Keratinocyte (primary cell): ENCODE results near the gene RASGEF1B. TPM values are rescaled to one million over a fixed set of nuclear protein-coding genes. Genes with fewer than 3 reads are reported as not detected.

ENCODE experiments used
- DNase-seq: peaks from one replicate; pipeline ENCODE4 v3.0.0-alpha.2; 2011; ENCODE audit warnings: low read depth, missing footprints, low spot score
- FAIRE-seq: peaks from 2 replicates; lab custom pipeline; 2011; peaks lifted over from hg19 to GRCh38; lab: Jason Lieb, UNC
- H2AFZ ChIP-seq: 2 replicates; pipeline ENCODE4 v1.6.0; 2012; ENCODE audit warnings: low read length, control low read depth, inconsistent platforms; ENCODE audit not compliant: control insufficient read depth
- H3K27ac ChIP-seq: 2 replicates; pipeline ENCODE4 v1.5.1; 2011; ENCODE audit warnings: low read length; ENCODE audit not compliant: control insufficient read depth, insufficient read depth
- H3K27me3 ChIP-seq: 3 replicates; pipeline ENCODE4 v1.6.0; 2011; ENCODE audit warnings: low read length; ENCODE audit not compliant: control insufficient read depth, insufficient read depth; ENCODE audit errors: extremely low read depth
- H3K36me3 ChIP-seq, 2 experiments: 2 replicates in 1 of 2; 3 replicates in 1 of 2; pipeline ENCODE4 v1.5.1; 2011; ENCODE audit warnings: low read length in 2 of 2, mild to moderate bottlenecking in 1 of 2; ENCODE audit not compliant: control insufficient read depth in 2 of 2, insufficient read depth in 2 of 2; ENCODE audit errors: extremely low read depth in 1 of 2
- H3K4me1 ChIP-seq: 3 replicates; pipeline ENCODE4 v1.5.1; 2011; ENCODE audit warnings: low read length; ENCODE audit not compliant: control insufficient read depth, insufficient read depth; ENCODE audit errors: extremely low read depth
- H3K4me2 ChIP-seq: 3 replicates; pipeline ENCODE4 v1.6.0; 2011; ENCODE audit warnings: low read depth, low read length; ENCODE audit not compliant: control insufficient read depth, insufficient read depth; ENCODE audit errors: extremely low read depth
- H3K4me3 ChIP-seq, 3 experiments: fragments of 200-600 bp in 1 of 3; sonication (generic) in 1 of 3; 2 replicates in 2 of 3; 3 replicates in 1 of 3; pipeline ENCODE4 v1.5.1; 2011 to 2016; ENCODE audit warnings: low read length in 3 of 3, mild to moderate bottlenecking in 3 of 3, control low read depth in 2 of 3, inconsistent platforms in 1 of 3, low read depth in 1 of 3, mixed read lengths in 1 of 3, mixed run types in 1 of 3, moderate library complexity in 1 of 3; ENCODE audit not compliant: control insufficient read depth in 2 of 3, insufficient read depth in 2 of 3; ENCODE audit errors: extremely low read depth in 1 of 3
- H3K79me2 ChIP-seq: 2 replicates; pipeline ENCODE4 v1.6.0; 2012; ENCODE audit warnings: low read length; ENCODE audit not compliant: control insufficient read depth, insufficient read depth
- H3K9ac ChIP-seq: 3 replicates; pipeline ENCODE4 v1.6.0; 2011; ENCODE audit warnings: low read length; ENCODE audit not compliant: control insufficient read depth, insufficient read depth; ENCODE audit errors: extremely low read depth
- H3K9me1 ChIP-seq: 3 replicates; pipeline ENCODE4 v1.6.0; 2011; ENCODE audit warnings: low read length; ENCODE audit not compliant: control insufficient read depth, insufficient read depth; ENCODE audit errors: extremely low read depth
- H3K9me3 ChIP-seq: 2 replicates; pipeline ENCODE4 v1.5.1; 2012; ENCODE audit warnings: low read depth, low read length; ENCODE audit not compliant: control insufficient read depth
- H4K20me1 ChIP-seq: 3 replicates; pipeline ENCODE4 v1.6.0; 2011; ENCODE audit warnings: low read length; ENCODE audit not compliant: control insufficient read depth, insufficient read depth; ENCODE audit errors: extremely low read depth
- CTCF ChIP-seq, 3 experiments: IDR thresholded peaks in 1 of 3; conservative IDR thresholded peaks in 1 of 3; optimal IDR thresholded peaks in 1 of 3; 2 replicates in 2 of 3; 3 replicates in 1 of 3; pipeline versions ENCODE3 to v1.5.1; 2011; ENCODE audit warnings: low read length in 3 of 3, mild to moderate bottlenecking in 3 of 3, moderate library complexity in 2 of 3, control low read depth in 1 of 3, inconsistent platforms in 1 of 3; ENCODE audit not compliant: insufficient read depth in 2 of 3; ENCODE audit errors: extremely low read depth in 1 of 3
- EZH2 ChIP-seq: IDR thresholded peaks from one replicate; pipeline ENCODE4 v1.6.1; 2012; ENCODE audit warnings: inconsistent platforms, mild to moderate bottlenecking, low read length, moderate library complexity
- dilution Hi-C: fragments of 300-500 bp; cut with MboI; formaldehyde crosslinking; loops from one replicate; pipeline ENCODE4 v1.7.0; 2020; ENCODE audit warnings: low sequenced_read_pairs; ENCODE audit not compliant: extremely low pct_ligation_motif_present
- polyA plus RNA-seq, 5 experiments: library from polyadenylated mRNA; depleted of rRNA in 3 of 5; stranded (reverse) in 3 of 5; stranded (forward) in 1 of 5; unstranded in 1 of 5; fragments of >200 nt; gene quantifications; 1 replicate in 1 of 5; 2 replicates in 3 of 5; 3 replicates in 1 of 5; pipeline versions ENCODE4 v1.2.1 to v1.2.3, GENCODE V29; 2011 to 2012; ENCODE audit warnings: missing spikeins in 2 of 5, low read depth in 1 of 5, low replicate concordance in 1 of 5

RASGEF1B gene
- polyA plus RNA-seq, 1 donor (not counting 4 experiments of a cell fraction or from before 2014, with no cell fraction given): 0.68 TPM

- no peaks in the 10 kb centered on the region for H3K27me3 ChIP-seq
- no peaks in the 10 kb centered on the region for H4K20me1 ChIP-seq
- H3K9me3 ChIP-seq: no peaks in the 10 kb centered on the region
- H3K4me1 ChIP-seq: peaks cover 4% of the 10 kb centered on the region
- H3K27ac ChIP-seq: no peak overlapping the region
- DNase-seq: no peak
- H3K36me3 ChIP-seq: no peaks in the 10 kb centered on the region
- H3K79me2 ChIP-seq: no peaks in the 10 kb centered on the region
- no peak overlapping the region for H3K9ac ChIP-seq
- TF ChIP-seq CTCF (optimal IDR thresholded peaks at IDR 0.05 in 1 of 3, IDR thresholded peaks at IDR 0.05 in 1 of 3, conservative IDR thresholded peaks at IDR 0.05 in 1 of 3; ENCODE audit: extremely low read depth in 1 of 3, insufficient read depth in 2 of 3, low read length in 3 of 3) (no peak), EZH2 (no peak)
- no peak overlapping the region for H2AFZ ChIP-seq
- dilution Hi-C loops: no loop called here
- H3K4me2 ChIP-seq: no peak overlapping the region
- no peaks in the 10 kb centered on the region for H3K9me1 ChIP-seq
- no peak for FAIRE-seq
- H3K4me3 ChIP-seq: no peak overlapping the region
Observed at GRCh38 chr4:81460191-81460701, 11.5 kb downstream of the RASGEF1B start.

- no peak for FAIRE-seq
- H3K27me3 ChIP-seq: no peaks in the 10 kb centered on the region
- dilution Hi-C loops: no loop called here
- no peaks in the 10 kb centered on the region for H3K36me3 ChIP-seq
- H3K4me2 ChIP-seq: no peak overlapping the region
- no peak overlapping the region for H3K9ac ChIP-seq
- no peak overlapping the region for H3K27ac ChIP-seq
- H2AFZ ChIP-seq: no peak overlapping the region
- H3K9me1 ChIP-seq: no peaks in the 10 kb centered on the region
- peaks cover 14% of the 10 kb centered on the region for H3K4me1 ChIP-seq
- TF ChIP-seq EZH2 (no peak), CTCF (optimal IDR thresholded peaks at IDR 0.05 in 1 of 3, IDR thresholded peaks at IDR 0.05 in 1 of 3, conservative IDR thresholded peaks at IDR 0.05 in 1 of 3; ENCODE audit: extremely low read depth in 1 of 3, insufficient read depth in 2 of 3, low read length in 3 of 3) (no peak)
- H3K4me3 ChIP-seq: no peak overlapping the region
- DNase-seq: no peak
- no peaks in the 10 kb centered on the region for H4K20me1 ChIP-seq
- H3K79me2 ChIP-seq: no peaks in the 10 kb centered on the region
- no peaks in the 10 kb centered on the region for H3K9me3 ChIP-seq
Observed at GRCh38 chr4:81459228-81459627, 12.5 kb downstream of the RASGEF1B start.
